ENCODE measurements around the gene NOS1AP.

The NOS1AP gene

GRCh38 chr1:162315673-162316072 is 246.2 kb downstream of the NOS1AP start (continued):
- TF ChIP-seq, protein P1, sequence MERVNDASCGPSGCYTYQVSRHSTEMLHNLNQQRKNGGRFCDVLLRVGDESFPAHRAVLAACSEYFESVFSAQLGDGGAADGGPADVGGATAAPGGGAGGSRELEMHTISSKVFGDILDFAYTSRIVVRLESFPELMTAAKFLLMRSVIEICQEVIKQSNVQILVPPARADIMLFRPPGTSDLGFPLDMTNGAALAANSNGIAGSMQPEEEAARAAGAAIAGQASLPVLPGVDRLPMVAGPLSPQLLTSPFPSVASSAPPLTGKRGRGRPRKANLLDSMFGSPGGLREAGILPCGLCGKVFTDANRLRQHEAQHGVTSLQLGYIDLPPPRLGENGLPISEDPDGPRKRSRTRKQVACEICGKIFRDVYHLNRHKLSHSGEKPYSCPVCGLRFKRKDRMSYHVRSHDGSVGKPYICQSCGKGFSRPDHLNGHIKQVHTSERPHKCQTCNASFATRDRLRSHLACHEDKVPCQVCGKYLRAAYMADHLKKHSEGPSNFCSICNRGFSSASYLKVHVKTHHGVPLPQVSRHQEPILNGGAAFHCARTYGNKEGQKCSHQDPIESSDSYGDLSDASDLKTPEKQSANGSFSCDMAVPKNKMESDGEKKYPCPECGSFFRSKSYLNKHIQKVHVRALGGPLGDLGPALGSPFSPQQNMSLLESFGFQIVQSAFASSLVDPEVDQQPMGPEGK (CRISPR knock-in tag; IDR thresholded peaks at IDR 0.05; ENCODE audit: borderline replicate concordance) = no peak
- TF ChIP-seq ARNTL (CRISPR knock-in tag; IDR thresholded peaks at IDR 0.05; ENCODE audit: borderline replicate concordance, low read depth) = no peak

- ATAC-seq = no peak
- TF ChIP-seq ZC3H10 (CRISPR knock-in tag; IDR thresholded peaks at IDR 0.05) = no peak
- TF ChIP-seq ARNTL (CRISPR knock-in tag; IDR thresholded peaks at IDR 0.05; ENCODE audit: borderline replicate concordance, low read depth) = no peak
- no peak for TF ChIP-seq ZNF70 (CRISPR knock-in tag; IDR thresholded peaks at IDR 0.05)
- no peak for TF ChIP-seq CSRNP3 (CRISPR knock-in tag; IDR thresholded peaks at IDR 0.05)
- no peak for TF ChIP-seq ISL1 (CRISPR knock-in tag; IDR thresholded peaks at IDR 0.05)
- TF ChIP-seq PPARA (CRISPR knock-in tag; IDR thresholded peaks at IDR 0.05; ENCODE audit: borderline replicate concordance) = no peak
- TF ChIP-seq ESRRG (CRISPR knock-in tag; IDR thresholded peaks at IDR 0.05) = no peak
- TF ChIP-seq BACH2 (CRISPR knock-in tag; IDR thresholded peaks at IDR 0.05; ENCODE audit: borderline replicate concordance) = no peak
- TF ChIP-seq, protein P2, sequence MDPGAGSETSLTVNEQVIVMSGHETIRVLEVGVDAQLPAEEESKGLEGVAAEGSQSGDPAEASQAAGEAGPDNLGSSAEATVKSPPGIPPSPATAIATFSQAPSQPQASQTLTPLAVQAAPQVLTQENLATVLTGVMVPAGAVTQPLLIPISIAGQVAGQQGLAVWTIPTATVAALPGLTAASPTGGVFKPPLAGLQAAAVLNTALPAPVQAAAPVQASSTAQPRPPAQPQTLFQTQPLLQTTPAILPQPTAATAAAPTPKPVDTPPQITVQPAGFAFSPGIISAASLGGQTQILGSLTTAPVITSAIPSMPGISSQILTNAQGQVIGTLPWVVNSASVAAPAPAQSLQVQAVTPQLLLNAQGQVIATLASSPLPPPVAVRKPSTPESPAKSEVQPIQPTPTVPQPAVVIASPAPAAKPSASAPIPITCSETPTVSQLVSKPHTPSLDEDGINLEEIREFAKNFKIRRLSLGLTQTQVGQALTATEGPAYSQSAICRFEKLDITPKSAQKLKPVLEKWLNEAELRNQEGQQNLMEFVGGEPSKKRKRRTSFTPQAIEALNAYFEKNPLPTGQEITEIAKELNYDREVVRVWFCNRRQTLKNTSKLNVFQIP (CRISPR knock-in tag; IDR thresholded peaks at IDR 0.05; ENCODE audit: borderline replicate concordance, low read depth) = no peak
- no peak for TF ChIP-seq ZNF8 (CRISPR knock-in tag; IDR thresholded peaks at IDR 0.05)
- TF ChIP-seq, protein P1 (CRISPR knock-in tag; IDR thresholded peaks at IDR 0.05; ENCODE audit: borderline replicate concordance) = no peak
- TF ChIP-seq CSDC2 (CRISPR knock-in tag; IDR thresholded peaks at IDR 0.05) = no peak
- TF ChIP-seq ZFP3 (CRISPR knock-in tag; IDR thresholded peaks at IDR 0.05) = no peak
- no peak for TF ChIP-seq TCF4 (CRISPR knock-in tag; IDR thresholded peaks at IDR 0.05; ENCODE audit: borderline replicate concordance)
Observed at GRCh38 chr1:162316187-162316586, 246.7 kb downstream of the NOS1AP start.

- no peak for ATAC-seq
- TF ChIP-seq, protein P2 (CRISPR knock-in tag; IDR thresholded peaks at IDR 0.05; ENCODE audit: borderline replicate concordance, low read depth) = no peak
Observed at GRCh38 chr1:162317621-162318020, 248.1 kb downstream of the NOS1AP start.

DNA sequence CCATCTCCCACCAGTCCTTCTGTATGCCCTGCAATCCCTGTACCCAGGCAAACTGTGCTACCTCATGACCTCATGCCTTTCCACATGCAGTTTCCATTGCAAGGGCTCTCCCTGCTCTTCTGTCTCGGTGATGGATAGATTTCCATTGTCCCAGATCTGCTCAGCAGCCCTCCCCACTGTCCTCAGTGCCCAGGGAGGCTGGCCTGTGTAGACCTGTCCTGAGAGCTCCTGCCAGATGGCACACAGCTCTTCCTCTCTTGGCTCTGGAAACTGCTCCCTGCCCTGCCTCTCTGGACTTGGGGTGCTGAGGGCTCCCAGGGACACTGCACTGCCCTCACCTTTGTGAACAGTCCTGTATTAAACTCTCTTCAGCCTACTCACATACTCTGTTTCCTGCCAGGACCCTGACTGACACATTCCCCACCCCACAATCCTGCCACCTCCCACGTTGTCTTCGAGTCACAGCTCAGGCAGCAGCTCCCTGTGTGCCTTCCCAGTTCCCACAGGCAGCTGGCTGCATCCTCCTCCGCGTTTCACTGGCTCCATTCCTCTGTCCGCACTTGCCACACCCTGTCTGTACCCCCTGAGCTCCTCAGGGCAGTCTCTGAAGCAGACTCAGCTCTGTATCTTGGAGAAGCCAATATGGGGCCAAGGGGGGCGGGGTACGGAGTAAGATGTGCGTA is 250.1 kb downstream of the NOS1AP start:
- no peak for TF ChIP-seq RARB (CRISPR knock-in tag; IDR thresholded peaks at IDR 0.05)
- TF ChIP-seq TSHZ2 (CRISPR knock-in tag; IDR thresholded peaks at IDR 0.05) = no peak
- TF ChIP-seq BACH2 (CRISPR knock-in tag; IDR thresholded peaks at IDR 0.05; ENCODE audit: borderline replicate concordance) = no peak
- no peak for TF ChIP-seq TOX (CRISPR knock-in tag; IDR thresholded peaks at IDR 0.05; ENCODE audit: borderline replicate concordance)
- no peak for TF ChIP-seq ZNF70 (CRISPR knock-in tag; IDR thresholded peaks at IDR 0.05)
- no peak for TF ChIP-seq CSDC2 (CRISPR knock-in tag; IDR thresholded peaks at IDR 0.05)
- TF ChIP-seq ZFP3 (CRISPR knock-in tag; IDR thresholded peaks at IDR 0.05) = no peak
- no peak for TF ChIP-seq OSR1 (CRISPR knock-in tag; IDR thresholded peaks at IDR 0.05)
- TF ChIP-seq SNAI2 (CRISPR knock-in tag; IDR thresholded peaks at IDR 0.05) = no peak
- TF ChIP-seq, protein P3, sequence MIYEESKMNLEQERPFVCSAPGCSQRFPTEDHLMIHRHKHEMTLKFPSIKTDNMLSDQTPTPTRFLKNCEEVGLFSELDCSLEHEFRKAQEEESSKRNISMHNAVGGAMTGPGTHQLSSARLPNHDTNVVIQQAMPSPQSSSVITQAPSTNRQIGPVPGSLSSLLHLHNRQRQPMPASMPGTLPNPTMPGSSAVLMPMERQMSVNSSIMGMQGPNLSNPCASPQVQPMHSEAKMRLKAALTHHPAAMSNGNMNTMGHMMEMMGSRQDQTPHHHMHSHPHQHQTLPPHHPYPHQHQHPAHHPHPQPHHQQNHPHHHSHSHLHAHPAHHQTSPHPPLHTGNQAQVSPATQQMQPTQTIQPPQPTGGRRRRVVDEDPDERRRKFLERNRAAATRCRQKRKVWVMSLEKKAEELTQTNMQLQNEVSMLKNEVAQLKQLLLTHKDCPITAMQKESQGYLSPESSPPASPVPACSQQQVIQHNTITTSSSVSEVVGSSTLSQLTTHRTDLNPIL (CRISPR knock-in tag; IDR thresholded peaks at IDR 0.05; ENCODE audit: low read depth) = no peak
- TF ChIP-seq GLIS3 (CRISPR knock-in tag; IDR thresholded peaks at IDR 0.05) = no peak
- TF ChIP-seq CSRNP3 (CRISPR knock-in tag; IDR thresholded peaks at IDR 0.05) = no peak
- ATAC-seq = no peak

Measured in SK-N-SH treated with all-trans-retinoic acid at 6 μM for 48 hours (cell line).